NCI-H1417 (cell line): ENCODE data around the gene PODXL.
"Not testable (repeated sequence)": the region's sequence is repeated elsewhere in the genome, so short reads cannot be mapped to it uniquely, and the experiment has no call there.

Source experiments
- DNase-seq, 3 experiments: peaks; one replicate each; lab custom pipeline; 2025; lab: John Stamatoyannopoulos, UW

PODXL gene

DNA sequence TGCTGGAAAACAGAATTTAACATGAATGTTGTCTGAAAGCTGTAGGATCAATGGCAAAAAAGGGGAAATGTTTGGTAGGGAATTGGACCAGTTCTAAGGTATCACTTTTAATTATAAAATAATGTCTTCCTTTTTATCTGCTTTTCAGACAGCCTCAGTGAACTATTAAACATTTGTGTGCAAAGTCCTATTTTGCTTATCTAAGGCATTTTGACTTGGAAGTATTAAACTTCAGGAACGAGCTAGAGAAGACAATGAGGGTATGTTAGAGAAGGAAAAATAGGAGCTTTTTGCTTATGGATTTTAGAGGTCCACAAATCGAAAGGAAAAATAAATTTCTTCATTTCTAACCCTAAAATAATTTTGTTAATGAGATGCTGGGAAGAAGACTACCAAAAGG lies 63.3 kb downstream of the PODXL start:
- DNase-seq, result no peak

DNA sequence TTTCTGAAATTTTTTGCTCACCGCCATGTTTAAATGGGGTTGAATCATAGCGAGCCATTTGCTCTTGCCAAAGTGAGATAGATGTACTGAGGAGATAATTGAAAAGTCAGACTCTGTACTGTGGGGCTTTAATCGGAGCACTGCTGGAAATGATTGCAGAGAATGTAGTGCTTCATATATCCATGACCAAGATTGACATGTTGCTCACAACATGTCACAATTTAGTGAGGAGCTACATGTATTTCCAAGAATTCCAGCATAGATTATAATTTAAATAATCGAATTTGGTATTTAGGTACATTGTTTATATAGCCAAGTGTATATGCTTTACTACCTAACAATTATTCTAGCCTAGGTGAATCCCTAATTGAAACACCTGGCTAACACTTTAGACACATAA lies 66.5 kb downstream of the PODXL start:
- no peak for DNase-seq

DNA sequence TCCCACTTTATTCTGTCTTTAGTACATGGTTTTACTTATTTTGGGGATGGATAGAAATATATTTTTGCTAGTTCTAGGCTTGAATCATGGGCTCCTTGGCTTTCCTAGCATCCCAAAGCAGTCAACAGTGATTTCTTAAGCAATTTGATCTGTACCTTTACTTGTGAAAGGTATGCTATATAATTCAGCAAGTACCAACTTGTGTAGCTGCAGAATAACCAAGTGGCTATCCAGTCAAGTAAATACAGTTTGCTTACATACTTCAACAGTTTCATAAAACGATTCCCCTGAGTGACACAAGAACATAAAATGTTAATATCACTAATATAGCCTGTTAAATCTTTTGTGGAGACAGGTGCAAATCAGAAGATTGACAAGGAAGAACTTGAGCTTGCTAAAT lies 67.2 kb downstream of the PODXL start:
- no peak for DNase-seq

DNA sequence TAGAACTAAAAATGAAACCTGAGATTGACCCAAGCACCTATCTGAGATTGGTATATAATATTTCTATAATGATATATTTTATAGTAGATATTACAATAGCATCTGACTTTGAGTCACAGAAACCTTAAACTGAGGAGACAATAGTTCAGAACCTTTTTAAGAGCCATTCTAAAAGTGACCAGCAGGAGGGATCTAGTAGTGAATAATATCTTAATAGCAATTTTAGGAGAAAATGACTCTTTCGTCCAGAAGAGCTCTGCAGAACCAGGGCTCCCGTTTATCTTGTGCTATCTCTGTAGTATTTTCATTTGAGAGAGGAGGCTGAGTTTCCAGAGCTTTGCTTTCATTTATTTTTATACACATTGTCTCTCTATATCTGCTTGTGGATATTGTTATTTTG lies 68.1 kb downstream of the PODXL start:
- DNase-seq, result no peak

DNA sequence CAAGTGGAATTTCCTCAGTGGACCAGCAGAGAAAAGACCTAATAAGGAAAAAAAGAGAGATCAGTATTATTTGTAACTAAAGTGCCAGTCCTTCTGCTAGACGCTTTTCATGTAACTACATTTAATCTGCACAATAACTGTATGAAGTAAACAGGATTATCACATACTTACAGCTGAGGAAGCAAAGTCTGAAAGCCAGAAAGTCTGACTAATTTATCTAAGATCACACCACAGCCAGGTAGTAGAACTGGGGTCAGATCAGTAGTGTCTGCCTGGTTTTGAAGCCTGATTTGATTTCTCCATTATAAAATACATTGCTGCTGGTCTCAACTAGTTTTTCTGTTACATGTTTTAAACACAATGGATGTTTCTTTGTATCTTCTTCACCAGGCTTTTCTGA lies 69.2 kb downstream of the PODXL start:
- no peak for DNase-seq

DNA sequence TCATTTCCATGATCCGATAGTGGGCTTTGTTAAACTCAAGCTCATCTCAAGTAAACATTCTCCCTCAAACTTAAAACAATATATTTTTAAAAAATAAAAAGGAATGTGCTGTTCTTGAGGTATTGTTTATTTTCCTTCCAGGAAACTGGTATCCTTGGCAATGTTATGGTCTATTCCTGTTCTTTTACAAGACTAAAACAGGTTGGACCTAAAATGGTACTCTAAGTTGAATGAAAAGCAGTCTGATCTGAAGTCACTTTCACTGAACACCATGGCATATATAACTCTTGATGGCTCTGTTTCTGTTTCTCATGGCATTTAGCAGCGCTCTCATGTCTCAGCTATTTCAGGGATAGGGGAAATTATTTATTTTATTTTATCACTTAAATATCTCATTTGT lies 70.1 kb downstream of the PODXL start:
- DNase-seq, result no peak

DNA sequence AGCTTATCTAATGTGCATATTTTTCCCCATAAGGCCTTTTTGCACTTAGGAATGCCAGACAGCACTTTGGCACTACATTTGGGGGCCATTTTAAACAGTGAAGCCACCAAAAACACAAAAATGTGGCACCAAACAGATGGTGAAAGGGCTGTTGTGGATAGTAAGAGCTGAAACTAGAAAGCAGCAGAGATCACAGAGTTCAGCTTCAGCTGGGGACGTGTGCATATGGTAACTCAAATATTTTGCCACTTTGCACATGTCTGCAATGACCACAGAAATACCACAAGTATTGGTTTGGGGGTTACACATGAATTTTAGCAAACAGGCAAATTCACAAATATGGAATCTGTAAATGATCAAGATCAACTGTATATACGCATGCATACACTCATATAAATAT lies 72.8 kb downstream of the PODXL start:
- DNase-seq, result no peak

DNA sequence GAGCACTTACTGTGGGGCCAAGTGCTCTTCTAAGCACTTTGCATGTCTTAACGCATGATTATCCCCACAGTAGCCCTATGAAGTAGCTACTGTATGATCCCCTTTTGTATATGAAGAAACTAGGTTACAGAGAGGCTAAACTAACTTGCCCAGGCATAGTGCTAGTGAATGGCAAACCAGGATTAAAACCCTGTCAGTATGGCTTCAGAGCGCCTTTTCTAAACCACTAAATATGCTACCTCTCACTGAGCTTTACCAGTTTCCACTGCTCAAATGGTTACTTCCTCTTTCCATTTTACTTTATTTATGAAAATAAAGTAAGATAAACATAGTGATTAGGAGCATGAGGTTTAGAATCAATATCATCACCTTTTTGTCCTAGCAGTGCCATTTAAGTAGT lies 73.6 kb downstream of the PODXL start:
- DNase-seq, result no peak

DNA sequence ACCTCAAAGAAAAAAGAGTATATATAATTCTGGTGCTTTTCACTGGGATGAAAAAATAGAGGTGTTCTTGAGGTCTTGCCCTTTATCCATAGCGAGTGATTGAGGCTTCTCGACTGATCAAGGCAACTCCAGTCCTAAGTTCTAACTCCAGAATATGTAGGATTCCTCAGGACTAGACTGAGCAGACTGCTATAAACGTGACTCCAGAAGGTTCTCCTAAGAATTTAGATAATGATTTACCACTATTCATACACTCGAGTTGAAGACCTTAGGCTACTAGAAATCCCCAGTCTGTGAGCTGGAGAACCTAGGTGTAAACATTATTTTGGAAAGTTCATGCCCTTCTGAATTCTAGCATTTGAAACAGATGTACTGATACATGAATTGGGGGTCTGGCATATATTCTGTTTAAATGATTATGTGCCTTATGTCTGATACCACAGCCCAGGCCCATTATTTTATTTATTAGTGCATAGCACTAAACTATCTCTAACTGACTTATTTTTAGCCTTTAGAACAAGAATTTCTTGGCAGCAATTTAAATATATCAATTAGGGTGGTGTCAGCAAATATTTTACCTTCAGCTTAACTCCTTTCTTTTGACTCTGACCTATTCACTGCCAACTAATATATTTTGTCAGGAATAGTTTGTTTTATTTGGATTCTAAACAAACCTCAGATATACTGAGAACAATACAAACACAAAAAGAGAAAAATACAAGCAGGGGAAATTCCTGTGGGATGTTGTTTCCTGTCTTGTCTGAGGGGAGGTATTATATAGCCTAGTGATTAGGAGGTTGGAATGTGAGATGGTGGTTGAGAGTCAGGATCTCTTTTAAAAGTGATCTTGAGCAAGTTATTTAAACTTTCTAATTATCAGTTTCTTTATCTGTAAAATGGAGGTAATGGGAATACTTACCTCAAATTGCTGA lies 75.8 kb downstream of the PODXL start:
- no peak for DNase-seq

DNA sequence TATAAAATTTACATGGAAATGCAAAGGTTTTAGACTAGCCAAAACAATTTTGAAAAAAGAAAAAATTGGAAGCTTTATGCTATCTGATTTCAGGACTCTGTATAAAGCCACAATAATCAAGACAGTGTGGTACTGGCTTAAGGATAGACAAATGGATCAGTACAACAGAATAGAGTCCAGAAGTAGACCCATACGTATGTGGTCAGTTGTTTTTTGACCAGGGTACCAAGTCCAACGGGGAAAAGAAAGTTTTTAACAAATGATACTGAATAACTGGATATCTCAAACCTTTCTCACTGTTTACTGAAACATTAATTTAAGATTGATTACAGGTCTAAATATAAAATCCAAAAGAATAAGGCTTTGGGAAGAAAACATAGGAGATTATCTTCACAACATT lies 79.7 kb downstream of the PODXL start:
- no peak for DNase-seq

DNA sequence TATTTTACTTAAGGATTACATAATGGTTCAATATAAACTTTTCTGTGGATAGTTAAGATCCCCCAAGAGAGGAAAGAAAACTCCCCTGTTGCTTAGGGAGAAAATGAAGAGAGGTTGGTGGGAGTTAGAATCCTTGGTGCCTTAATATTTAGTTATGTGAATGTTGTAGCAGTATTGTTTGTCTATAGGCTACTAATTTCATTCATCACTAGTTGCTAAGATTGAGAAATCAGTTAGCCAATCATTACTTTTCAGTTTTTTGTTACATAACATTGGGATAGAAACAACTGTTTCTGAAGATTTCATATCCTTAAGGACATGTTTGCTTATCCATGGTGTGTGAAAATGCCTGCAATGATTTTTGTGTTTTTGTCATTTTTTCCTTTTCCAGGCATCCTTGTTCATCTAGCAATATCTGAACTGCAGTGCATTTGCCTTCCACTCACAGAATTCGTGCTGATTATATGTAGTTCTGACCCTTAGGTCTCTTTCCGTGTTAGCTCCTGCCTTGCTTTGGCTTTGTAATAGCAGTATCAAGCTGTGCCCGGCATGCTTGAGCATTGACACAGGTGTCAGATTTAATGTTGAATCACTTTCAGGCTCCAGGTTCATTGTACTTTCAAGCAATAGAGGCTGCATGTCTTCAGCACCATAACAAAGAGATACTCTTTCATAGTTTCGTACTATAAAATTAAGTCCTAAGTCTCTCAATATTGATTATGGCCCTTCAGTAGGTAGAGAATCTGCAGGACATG lies 85.0 kb downstream of the PODXL start:
- peak; percentile 4 to 96 (median 76) for DNase-seq

DNA sequence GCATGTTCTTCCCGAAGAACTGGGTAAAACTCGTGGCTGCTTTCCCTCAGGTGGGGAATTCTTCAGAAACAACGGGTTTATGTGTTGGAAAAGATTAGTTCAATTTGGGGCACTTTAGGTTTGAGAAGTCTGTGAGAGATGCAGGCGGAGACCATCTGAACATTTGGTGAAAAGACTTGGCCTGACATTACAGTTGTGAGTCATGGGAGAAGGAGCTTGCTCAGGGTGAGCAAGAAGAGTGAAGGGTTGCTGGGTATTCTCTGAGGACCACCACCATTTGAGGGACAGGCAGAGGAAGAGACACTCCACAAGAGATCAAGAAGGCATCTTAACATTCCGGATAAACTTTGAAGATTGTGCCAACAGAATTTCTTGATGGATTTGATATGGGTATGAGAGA lies 88.6 kb downstream of the PODXL start:
- DNase-seq, result no peak

DNA sequence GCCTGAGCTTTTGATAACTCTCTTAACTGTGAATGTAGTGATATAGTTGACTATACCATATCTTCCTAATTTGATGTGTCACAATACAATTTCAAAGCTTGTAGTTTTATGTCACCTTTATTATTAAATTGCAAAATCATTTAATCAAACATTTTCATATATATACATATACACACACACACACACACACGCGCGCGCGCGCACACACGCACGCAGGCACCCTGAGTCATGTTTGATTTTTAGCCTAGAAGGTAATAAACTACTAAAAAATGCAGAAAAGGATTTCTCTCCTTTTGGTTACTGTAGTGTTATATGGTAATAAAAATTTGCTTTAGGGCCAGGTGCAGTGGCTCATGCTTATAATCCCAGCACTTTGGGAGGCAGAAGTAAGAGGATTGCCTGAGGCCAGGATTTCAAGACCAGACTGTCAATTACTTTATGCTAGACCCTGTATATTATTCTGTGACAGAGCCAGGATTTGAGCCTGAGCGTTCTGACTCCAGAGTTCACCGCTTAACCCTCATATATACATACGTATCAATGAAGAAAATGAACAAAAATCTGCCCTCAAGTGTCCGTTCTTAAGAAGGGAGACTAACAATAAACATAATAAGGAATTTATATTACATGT lies 89.6 kb downstream of the PODXL start:
- peak in 1 of 3 experiments; percentile 28 for DNase-seq

DNA sequence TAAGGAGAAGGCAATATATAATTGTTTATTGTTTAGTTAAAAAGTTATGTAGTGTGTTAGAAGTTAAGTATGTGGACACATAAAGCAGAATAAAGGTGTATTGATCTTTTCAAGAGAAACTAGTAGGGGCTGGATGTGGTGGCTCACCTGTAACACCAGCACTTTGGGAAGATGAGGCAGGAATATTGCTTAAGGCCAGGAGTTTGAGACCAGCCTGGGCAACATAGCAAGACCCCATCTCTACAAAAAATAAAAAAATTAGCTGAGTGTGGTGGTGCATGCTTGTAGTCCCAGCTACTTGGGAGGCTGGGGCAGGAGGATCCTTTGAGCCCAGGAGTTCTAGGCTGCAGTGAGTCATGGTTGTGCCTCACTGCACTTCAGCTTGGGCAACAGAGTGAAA lies 93.7 kb downstream of the PODXL start:
- DNase-seq, result not testable (repeated sequence)

DNA sequence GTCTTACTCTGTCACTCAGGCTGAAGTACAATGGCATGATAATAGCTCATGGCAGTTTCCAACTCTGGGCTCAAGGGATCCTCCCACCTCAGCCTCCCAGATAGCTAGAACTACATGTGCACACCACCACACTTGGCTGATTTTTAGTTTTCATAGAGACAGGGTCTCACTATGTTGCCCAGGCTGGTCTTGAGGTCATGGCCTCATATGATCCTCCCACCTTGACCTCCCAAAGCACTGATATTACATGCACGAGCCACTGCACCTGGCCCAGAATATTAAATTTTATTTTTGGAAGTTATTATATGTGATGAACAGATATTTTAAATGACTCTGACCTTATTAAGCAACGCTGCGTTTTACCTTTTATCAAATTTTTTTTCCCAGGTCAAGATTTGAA lies 94.4 kb downstream of the PODXL start:
- DNase-seq, result no peak

DNA sequence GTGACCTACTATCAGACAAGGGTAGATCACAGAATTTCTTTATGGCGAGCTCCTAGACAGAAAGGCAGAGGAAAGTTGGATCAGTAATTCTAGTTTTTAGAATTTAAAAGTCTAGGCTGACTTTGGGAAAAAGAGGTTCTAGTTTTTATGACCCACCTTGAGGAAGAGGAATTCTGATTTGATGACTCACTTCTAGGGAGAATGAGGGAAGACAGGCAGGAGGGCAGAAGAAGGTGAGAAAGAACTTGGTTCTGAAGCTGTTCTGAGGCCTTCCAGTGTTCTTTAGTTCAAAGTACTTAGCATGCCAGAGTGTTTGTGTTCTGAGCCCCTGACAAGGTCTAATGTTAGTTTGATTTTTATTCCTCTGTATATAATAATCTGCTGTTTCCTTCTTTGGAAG lies 97.2 kb downstream of the PODXL start:
- no peak for DNase-seq

DNA sequence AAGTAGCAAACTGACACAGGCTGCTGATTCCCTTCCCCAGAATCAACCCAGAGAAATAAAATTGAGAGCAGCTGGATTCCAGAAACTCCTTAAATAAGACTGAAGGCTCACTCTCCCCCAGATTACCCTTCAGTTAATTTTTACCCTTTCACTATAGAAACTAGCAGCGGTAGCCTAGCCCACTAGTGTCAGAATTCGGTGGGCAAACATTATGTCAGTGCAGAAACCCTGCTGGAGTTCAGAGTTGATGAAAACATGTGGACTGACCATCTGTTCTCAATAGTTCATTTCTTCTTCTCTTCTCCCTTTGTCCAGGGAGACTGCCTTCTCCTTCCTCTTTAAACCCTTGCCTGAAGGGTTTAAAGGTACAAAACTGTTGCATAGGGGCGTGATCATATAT lies 100.1 kb downstream of the PODXL start:
- no peak for DNase-seq

DNA sequence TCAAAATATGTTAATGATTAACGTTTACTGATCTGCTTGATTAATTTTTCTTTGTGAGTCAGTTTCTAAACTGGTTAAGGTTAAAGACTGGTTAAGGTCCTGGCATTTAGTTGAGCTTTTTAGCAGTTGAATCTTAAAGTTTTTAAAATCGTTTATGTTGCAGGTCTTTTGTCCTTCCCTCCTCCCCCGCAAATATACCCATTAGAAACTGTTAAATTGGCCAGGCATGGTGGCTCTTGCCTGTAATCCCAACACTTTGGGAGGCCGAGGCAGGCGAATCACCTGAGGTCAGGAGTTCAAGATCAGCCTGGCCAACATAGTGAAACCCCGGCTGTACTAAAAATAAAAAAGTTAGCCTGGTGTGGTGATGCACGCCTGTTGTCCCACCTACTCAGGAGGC lies 100.9 kb downstream of the PODXL start:
- no peak for DNase-seq

DNA sequence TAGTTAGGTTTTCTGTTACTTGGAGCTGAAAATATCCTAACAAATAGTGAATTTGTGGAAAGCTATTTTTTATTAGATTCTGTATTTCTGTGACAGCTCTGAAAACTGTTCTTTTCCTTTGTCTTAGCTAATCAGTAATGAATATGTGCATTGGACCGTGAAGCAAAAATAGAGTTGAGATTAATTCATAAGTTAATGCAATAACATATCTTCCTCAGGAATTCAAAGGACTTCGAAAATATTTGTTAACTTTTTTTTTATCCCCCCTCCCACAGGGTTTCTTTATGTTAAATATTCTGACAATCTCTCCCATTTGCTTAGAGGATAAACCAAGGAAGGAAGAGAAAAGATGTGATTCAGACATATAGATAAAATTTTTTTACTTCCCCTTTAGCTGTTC lies 101.4 kb downstream of the PODXL start:
- no peak for DNase-seq

DNA sequence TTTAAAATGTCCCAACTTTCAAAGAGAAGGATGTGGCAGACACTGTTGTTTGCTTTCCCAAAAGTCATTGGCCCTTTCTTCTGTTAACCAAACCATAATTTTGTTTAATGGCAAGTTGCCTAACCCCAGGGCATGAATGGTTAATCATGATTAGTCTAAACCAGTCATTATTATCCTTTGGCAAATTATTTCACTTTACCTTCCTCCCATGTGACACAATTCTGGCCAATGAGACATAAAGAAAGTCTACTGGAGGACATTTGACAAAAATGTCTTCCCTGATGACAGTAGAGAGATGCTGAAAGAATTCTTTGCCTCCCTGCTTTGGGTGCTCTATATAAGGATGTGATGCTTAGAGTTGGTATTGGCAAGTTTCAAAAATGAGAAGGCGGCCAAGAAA lies 101.9 kb downstream of the PODXL start:
- peak in 1 of 3 experiments; percentile 22 for DNase-seq
